GM12874 (cell line): ENCODE data around the gene GTF2H4.

ENCODE experiments used
- TF ChIP-seq, protein P1 (sequence below): IDR thresholded peaks from 2 replicates; pipeline ENCODE4 v1.5.1; 2011; ENCODE audit warnings: low read depth, mild to moderate bottlenecking, control low read depth, low read length, moderate library complexity; ENCODE audit not compliant: insufficient read depth

Gene GTF2H4

DNA sequence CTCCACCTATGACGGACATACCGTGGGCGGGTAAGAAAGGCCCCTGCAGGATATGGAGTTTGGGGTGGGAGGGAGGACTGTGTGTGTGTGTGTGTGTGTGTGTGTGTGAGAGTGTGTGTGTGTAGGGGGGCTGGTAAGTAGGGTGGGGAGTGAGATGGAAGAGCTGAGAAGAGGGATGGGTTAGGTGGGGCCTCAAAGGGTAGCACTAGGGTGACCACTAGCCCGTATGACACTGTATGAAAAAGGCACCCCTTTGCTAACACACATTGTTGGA, 16.6 kb upstream of the GTF2H4 start:
- TF ChIP-seq, protein P1, sequence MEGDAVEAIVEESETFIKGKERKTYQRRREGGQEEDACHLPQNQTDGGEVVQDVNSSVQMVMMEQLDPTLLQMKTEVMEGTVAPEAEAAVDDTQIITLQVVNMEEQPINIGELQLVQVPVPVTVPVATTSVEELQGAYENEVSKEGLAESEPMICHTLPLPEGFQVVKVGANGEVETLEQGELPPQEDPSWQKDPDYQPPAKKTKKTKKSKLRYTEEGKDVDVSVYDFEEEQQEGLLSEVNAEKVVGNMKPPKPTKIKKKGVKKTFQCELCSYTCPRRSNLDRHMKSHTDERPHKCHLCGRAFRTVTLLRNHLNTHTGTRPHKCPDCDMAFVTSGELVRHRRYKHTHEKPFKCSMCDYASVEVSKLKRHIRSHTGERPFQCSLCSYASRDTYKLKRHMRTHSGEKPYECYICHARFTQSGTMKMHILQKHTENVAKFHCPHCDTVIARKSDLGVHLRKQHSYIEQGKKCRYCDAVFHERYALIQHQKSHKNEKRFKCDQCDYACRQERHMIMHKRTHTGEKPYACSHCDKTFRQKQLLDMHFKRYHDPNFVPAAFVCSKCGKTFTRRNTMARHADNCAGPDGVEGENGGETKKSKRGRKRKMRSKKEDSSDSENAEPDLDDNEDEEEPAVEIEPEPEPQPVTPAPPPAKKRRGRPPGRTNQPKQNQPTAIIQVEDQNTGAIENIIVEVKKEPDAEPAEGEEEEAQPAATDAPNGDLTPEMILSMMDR, result no peak

GRCh38 chr6:30891816-30892538, 16.0 kb upstream of the GTF2H4 start:
- TF ChIP-seq, protein P1, result no peak

- TF ChIP-seq, protein P1, result no peak
Observed at GRCh38 chr6:30893001-30893591, 14.9 kb upstream of the GTF2H4 start.

- TF ChIP-seq, protein P1, result no peak
Observed at GRCh38 chr6:30893666-30894065, 14.3 kb upstream of the GTF2H4 start.

DNA sequence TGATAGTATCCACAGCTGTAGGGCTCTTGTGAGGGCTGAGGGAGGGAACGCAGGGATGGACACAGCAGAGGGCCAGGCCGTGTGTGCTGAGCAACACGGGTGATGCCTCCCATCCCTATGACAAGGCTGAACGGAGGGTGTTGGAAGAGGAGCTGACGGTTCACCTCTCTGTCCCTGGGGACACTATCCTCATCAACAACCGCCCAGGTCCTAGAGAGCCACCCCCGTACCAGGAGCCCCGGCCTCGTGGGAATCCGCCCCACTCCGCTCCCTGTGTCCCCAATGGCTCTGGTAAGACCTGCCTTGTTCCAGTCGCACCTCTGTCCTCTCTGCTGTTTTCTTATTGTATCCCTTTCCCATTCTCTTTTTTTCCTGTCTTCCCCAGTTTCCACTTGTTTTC, 13.6 kb upstream of the GTF2H4 start:
- TF ChIP-seq, protein P1, result no peak

GRCh38 chr6:30894935-30895334, 13.1 kb upstream of the GTF2H4 start:
- TF ChIP-seq, protein P1, result no peak

GRCh38 chr6:30895343-30895742, 12.7 kb upstream of the GTF2H4 start:
- TF ChIP-seq, protein P1, result no peak
